GM21825 (cell line): ENCODE measurements around the gene KDM1B.

Experiments used
- ATAC-seq: cut with Tn5 transposase; IDR thresholded peaks from one replicate; pipeline ENCODE4 v1.9.1; 2021; ENCODE audit warnings: mild to moderate bottlenecking, moderate library complexity; ENCODE audit not compliant: unreplicated experiment

The KDM1B gene

DNA sequence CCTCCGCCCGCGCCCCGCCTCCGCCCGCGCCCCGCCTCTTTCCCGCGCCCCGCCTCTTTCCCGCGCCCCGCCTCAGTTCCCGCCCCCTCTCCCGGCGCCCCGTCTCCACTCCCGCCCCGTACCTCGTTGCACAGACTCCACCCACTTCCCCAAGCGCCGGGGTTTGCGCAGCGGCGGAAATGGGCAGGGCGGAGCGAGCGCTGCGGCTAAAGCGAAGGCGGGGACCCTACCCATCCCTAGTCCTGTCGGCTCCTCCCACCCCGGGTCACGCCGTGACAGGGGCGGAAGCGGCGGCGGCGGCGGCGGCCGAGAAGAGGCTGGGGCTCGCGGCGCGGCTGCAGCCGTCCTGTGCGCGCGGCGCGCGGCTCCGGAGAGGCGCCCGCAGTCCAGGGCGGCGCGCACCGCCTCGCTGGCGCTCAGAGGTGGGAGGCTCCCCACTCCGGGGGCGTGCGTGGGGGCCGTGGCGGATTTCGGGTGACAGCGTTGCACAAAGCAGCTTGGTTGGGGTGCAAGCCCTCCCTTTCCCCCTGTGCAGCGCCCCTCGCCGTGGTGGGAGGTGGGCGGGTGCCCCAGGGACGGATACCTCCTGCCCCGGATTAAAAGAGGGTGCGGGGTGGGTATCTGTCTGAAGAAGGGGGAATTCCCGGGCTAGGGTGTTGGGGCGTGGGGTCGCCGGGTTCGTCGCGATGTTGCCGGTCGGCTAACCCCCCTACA is at the start of gene KDM1B:
TSS of gene KDM1B (plus strand) at position 273 of the 714 bp plus-strand sequence. CDS start 4,474 bp downstream, outside the sequence.
- ATAC-seq = peak; percentile 90

- no peak for ATAC-seq
These were observed 48.2 kb upstream of the KDM1B start for GRCh38 chr6:18107061-18107460.

GRCh38 chr6:18110162-18110561 is 45.1 kb upstream of the KDM1B start:
- ATAC-seq = no peak

GRCh38 chr6:18115356-18115755 is 39.9 kb upstream of the KDM1B start:
- ATAC-seq = no peak

GRCh38 chr6:18117136-18117535 is 38.1 kb upstream of the KDM1B start:
- ATAC-seq = no peak

DNA sequence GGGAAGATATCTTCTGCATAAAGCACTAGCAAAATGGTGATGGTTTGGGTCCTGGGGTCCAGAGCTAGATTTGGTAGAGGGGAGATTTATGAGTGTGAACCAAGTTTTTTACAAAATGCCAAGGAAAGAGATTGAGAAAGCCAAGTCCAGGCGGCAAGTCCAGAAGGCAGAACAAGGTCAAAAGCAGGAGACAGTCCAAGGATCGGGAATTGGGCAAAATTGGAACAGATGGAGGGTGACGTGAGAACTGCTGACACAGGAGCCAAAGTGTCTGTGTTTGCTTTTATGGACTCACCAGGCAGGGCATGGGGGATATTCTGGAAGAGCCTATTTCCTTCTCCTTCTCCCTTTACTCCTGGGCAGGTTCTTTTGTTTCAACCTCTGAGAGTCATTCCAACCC is 36.9 kb upstream of the KDM1B start:
- no peak for ATAC-seq

GRCh38 chr6:18119236-18119635 is 36.0 kb upstream of the KDM1B start:
- no peak for ATAC-seq

- ATAC-seq = no peak
These were observed 33.6 kb upstream of the KDM1B start for GRCh38 chr6:18121580-18122127.

GRCh38 chr6:18122128-18123093 is 32.8 kb upstream of the KDM1B start, which contains the start of gene NHLRC1:
NHLRC1 (minus strand) TSS chr6:18122677; CDS start chr6:18122606, 71 bp downstream.
- peak; percentile 99 for ATAC-seq

- ATAC-seq = no peak
These were observed 29.1 kb upstream of the KDM1B start for GRCh38 chr6:18126121-18126520.

GRCh38 chr6:18132346-18132745 is 22.9 kb upstream of the KDM1B start:
- no peak for ATAC-seq

DNA sequence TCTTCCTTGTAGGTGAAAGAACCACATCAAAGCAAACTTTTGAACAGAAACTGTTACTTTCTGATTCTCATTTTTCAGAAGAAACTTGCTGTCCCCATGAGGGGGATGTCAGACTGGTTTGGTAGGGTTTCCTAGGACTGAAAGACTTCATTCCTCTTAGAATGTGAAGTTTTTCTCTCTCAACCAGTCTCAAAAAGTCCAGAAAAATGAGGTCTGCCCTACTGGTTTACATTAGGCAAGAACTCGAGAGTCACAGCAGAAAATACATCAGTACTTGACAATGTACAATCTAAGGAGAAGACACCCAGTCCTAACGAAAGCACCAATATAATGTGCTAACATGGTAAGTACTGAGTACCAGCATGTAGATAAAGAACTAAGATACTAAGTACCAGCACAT is 20.1 kb upstream of the KDM1B start:
- ATAC-seq = no peak

- no peak for ATAC-seq
These were observed 19.0 kb upstream of the KDM1B start for GRCh38 chr6:18136260-18136659.

GRCh38 chr6:18138906-18139305 is 16.3 kb upstream of the KDM1B start:
- no peak for ATAC-seq

DNA sequence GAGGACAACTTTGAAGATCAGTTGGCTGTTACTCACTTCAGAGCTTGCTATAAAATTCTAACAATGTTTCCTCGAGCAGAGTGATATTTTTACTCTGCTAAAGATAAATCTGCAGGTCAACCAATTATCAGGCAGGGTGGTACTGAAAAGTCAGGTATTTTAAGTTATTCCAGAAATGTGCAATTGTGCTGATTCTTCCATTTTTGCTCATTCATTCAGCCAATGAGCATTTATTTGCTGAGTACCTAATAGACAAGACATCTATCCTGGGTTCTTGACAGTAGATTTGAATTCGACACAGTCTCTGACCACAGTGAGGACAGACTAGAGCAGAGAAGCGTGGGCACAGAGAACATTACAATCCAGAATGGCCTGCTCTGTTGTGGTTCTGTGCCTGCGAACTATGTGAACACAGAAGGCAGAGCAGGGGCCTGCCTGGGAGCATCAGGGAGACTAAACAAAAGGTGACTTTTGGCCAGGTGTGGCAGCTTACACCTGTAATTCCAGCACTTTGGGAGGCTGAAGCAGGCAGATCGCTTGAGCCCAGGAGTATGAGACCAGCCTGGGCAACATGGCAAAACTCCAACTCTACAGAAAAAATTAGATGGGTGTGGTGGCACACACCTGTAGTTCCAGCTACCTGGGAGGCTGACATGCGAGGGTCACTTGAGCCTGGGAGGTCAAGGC is 15.1 kb upstream of the KDM1B start:
- ATAC-seq = no peak

GRCh38 chr6:18141805-18142590 is 13.2 kb upstream of the KDM1B start:
- ATAC-seq = no peak

GRCh38 chr6:18142591-18142861 is 12.7 kb upstream of the KDM1B start:
- ATAC-seq = no peak

DNA sequence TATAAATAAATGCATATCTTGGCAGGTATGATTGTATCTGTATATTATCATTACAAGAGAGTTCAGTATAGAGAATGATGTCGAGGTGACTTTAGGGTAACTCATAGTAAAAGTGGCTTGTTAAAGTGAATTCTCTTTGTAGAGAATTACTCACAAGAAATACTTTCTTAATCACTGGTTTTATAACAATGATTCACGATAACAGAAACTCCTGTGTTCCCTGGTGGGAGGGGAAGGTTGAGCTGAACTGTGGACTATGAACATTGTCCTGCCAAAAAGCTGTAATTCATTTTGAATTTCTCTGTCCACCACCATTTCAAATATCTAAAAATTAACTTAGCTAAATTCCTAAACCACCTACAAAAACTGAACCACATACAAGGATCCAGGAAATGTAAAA is 8.1 kb upstream of the KDM1B start:
- ATAC-seq = no peak

DNA sequence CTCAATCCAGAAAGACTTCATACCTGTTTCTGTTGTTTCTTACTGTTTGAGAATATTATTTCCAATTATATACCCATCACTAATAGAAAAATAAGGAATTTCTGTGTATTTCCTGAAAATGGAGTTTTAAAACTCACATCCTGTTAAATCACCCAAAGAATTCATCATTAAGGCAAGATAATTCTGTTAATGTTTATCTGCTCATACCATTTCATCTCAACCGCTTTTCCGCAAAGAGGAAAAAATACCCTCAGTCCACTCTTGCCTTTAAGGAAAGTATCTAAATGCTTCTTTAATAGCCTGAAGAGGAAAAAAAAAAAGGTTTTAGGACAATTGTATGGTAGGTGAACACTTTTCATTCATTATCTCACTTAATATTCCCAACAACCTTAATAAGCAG is 7.6 kb upstream of the KDM1B start:
- ATAC-seq = no peak

GRCh38 chr6:18148304-18149025 is 6.8 kb upstream of the KDM1B start:
- no peak for ATAC-seq
